Spleen (tissue), 7 donors: ENCODE results near the gene PRR20E.

Experiments used
- CTCF ChIP-seq, 11 experiments: fragments of 200-600 bp in 7 of 11; fragments of 450-650 bp in 4 of 11; sonication (generic) in 4 of 11; IDR thresholded peaks in 8 of 11; conservative IDR thresholded peaks in 3 of 11; 1 replicate in 7 of 11; 2 replicates in 4 of 11; pipeline versions ENCODE4 v1.4.0 to v1.8.0; 2016 to 2021; ENCODE audit warnings: antibody characterized with exemption in 11 of 11, inconsistent platforms in 4 of 11, mild to moderate bottlenecking in 1 of 11
- POLR2A ChIP-seq, 3 donors: fragments of 450-650 bp; IDR thresholded peaks; one replicate each; pipeline ENCODE4 v1.5.1; 2017; ENCODE audit warnings: antibody characterized with exemption in 3 of 3, mild to moderate bottlenecking in 1 of 3
- POLR2AphosphoS5 ChIP-seq, 3 donors: sonication (generic); formaldehyde crosslinking; IDR thresholded peaks; one replicate each; pipeline ENCODE4 v1.5.1; 2017; ENCODE audit warnings: antibody characterized with exemption in 3 of 3
- donor health status: DM: no; HTN: no; CAD: no; lungs with moderate emphysema.
- donor health status: DM: no; HTN: no; CAD: no.
- donor health status: DM: no; HTN: no; CAD: no.

DNA sequence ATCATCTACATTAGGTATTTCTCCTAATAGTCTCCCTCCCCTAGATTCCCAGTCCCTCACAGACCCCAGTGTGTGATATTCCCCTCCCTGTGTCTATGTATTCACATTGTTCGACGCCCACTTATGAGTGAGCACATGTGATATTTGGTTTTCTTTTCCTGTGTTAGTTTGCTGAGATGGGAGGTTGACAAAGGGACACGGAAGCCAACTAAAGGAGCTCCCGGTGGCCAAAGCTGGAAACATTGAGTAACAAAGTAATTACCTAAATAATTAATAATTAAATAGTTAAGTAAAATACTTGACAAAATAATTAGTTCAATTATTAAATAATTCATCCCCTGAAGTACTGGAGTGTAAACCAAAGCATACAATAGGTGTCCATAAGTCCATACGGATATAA, 28.0 kb upstream of the PRR20E start:
- no peak for TF ChIP-seq CTCF (IDR thresholded peaks at IDR 0.05 in 8 of 11, conservative IDR thresholded peaks at IDR 0.05 in 3 of 11)
- TF ChIP-seq POLR2A (IDR thresholded peaks at IDR 0.05), result no peak
- TF ChIP-seq POLR2AphosphoS5 (IDR thresholded peaks at IDR 0.05), result no peak
